HL-60 (cell line): Measurements from ENCODE around the gene PRPSAP1.

Experiments
- DNase-seq, 2 experiments: peaks; one replicate each; pipeline ENCODE4 v3.0.0-alpha.2; 2010 to 2020; ENCODE audit warnings: low read depth in 1 of 2, low spot score in 1 of 2
- H3K27ac ChIP-seq: fragments of 250-450 bp; sonication (Bioruptor Pico); replicated peaks from 2 replicates; pipeline ENCODE4 v1.5.1; 2020; ENCODE audit warnings: mild to moderate bottlenecking, moderate library complexity
- H3K27me3 ChIP-seq: fragments of 250-450 bp; sonication (Bioruptor Pico); 2 replicates; pipeline ENCODE4 v1.5.1; 2021; ENCODE audit warnings: mild to moderate bottlenecking, moderate library complexity; ENCODE audit not compliant: insufficient read depth, poor library complexity, severe bottlenecking
- H3K4me3 ChIP-seq: replicated peaks from 2 replicates; pipeline ENCODE4 v1.5.1; 2011; ENCODE audit warnings: mild to moderate bottlenecking, control low read depth, low read length; ENCODE audit not compliant: insufficient read depth
- GABPA ChIP-seq: IDR thresholded peaks from 2 replicates; pipeline ENCODE4 v1.6.1; 2012; ENCODE audit warnings: low read depth
- POLR2AphosphoS5 ChIP-seq: IDR thresholded peaks from 2 replicates; pipeline ENCODE4 v1.6.1; 2012; ENCODE audit warnings: low read depth
- REST ChIP-seq: IDR thresholded peaks from 2 replicates; pipeline ENCODE4 v1.6.1; 2012; ENCODE audit warnings: low read depth; ENCODE audit not compliant: insufficient replicate concordance
- SPI1 ChIP-seq: IDR thresholded peaks from 2 replicates; pipeline ENCODE4 v1.6.1; 2012; ENCODE audit warnings: low read depth, mild to moderate bottlenecking, borderline replicate concordance
- TF ChIP-seq, protein P1 (sequence below): IDR thresholded peaks from one replicate; pipeline ENCODE4 v1.5.1; 2011; ENCODE audit warnings: low read length, control low read depth, inconsistent platforms; ENCODE audit not compliant: insufficient read depth

PRPSAP1 gene

DNA sequence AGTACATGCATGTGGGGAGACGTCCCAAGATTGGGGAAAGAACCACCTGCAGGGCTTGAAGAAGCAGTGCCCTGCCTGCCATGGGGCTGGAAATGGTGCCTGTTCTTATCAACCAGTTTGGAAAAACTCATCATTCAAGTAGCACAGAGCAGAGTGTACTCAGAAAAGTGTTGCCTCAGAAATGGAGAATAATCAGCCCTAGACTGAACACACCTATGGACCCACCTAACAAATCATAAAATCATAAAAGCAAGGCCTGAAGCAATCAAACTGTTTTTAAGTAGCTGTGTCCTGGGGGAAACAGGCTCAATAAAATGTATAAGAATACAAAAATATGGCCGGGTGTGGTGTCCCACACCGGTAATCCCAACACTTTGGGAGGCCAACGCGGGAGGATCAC, 56.8 kb downstream of the PRPSAP1 start:
- Histone ChIP-seq H3K4me3 (no peak overlapping the region), H3K27ac (no peak overlapping the region), H3K27me3 (no peaks in the 10 kb centered on the region)
- TF ChIP-seq GABPA: no peak
- TF ChIP-seq, protein P1, sequence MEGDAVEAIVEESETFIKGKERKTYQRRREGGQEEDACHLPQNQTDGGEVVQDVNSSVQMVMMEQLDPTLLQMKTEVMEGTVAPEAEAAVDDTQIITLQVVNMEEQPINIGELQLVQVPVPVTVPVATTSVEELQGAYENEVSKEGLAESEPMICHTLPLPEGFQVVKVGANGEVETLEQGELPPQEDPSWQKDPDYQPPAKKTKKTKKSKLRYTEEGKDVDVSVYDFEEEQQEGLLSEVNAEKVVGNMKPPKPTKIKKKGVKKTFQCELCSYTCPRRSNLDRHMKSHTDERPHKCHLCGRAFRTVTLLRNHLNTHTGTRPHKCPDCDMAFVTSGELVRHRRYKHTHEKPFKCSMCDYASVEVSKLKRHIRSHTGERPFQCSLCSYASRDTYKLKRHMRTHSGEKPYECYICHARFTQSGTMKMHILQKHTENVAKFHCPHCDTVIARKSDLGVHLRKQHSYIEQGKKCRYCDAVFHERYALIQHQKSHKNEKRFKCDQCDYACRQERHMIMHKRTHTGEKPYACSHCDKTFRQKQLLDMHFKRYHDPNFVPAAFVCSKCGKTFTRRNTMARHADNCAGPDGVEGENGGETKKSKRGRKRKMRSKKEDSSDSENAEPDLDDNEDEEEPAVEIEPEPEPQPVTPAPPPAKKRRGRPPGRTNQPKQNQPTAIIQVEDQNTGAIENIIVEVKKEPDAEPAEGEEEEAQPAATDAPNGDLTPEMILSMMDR: no peak
- TF ChIP-seq SPI1: no peak
- TF ChIP-seq POLR2AphosphoS5: no peak
- no peak for TF ChIP-seq REST
- DNase-seq: no peak

- no peaks in the 10 kb centered on the region for H3K27me3 ChIP-seq
- TF ChIP-seq GABPA (no peak), SPI1 (no peak), REST (no peak), POLR2AphosphoS5 (no peak)
- TF ChIP-seq, protein P1: no peak
- H3K4me3 ChIP-seq: no peak overlapping the region
- DNase-seq: no peak
- no peak overlapping the region for H3K27ac ChIP-seq
Measured at GRCh38 chr17:76296186-76296585, 57.5 kb downstream of the PRPSAP1 start.

DNA sequence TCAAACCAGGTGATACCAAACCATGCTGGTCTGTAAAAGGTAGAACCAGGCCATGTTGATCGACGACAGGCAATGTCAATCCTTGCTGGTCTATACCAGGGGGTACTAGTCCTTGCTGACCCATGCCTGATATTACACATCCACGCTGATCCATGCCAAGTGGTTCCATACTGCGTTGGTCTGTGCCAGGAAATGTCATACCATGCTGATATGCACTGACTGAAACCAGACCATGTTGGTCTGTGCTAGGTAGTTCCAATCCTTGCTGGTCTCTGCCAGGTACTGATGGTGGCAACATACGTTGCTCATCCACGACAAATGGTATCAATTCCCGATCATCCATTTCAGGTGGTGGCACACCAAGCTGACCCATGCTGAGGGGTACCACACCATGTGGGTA, 60.6 kb downstream of the PRPSAP1 start:
- Histone ChIP-seq H3K4me3 (no peak overlapping the region), H3K27ac (no peak overlapping the region), H3K27me3 (no peaks in the 10 kb centered on the region)
- no peak for DNase-seq
- TF ChIP-seq GABPA: no peak
- TF ChIP-seq REST: no peak
- TF ChIP-seq, protein P1: no peak
- no peak for TF ChIP-seq POLR2AphosphoS5
- TF ChIP-seq SPI1: no peak
